NCI-H2196 (cell line): ENCODE measurements around the gene SLC66A3.

Experiments used
- DNase-seq: peaks from one replicate; lab custom pipeline; 2025; ENCODE audit not compliant: unreplicated experiment; lab: John Stamatoyannopoulos, UW

The SLC66A3 gene

DNA sequence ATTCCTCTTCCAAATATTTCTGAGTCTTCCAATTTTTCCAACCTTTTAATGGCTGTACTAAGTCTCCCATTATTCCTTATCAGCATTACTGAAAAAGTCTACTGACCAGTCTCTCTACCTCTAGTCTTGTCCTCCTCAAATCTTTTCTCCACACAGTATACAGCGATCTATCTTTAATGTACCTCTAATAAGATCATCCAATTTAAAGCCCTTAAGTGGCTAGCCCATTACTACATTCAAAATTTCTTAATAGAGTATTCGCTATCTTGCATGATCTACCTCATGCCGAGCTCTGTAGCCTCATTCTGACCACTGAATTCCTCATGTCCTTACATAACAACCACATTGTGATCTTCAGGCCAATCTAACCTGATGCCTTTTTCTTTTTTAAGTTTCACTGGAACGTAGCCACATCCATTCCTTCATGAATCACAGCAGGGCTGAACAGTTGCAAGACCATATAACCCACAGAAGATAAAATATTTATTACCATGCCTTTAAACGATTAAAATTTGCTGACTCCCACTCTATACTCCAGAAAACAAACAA, 57.9 kb downstream of the SLC66A3 start:
- DNase-seq: no peak

DNA sequence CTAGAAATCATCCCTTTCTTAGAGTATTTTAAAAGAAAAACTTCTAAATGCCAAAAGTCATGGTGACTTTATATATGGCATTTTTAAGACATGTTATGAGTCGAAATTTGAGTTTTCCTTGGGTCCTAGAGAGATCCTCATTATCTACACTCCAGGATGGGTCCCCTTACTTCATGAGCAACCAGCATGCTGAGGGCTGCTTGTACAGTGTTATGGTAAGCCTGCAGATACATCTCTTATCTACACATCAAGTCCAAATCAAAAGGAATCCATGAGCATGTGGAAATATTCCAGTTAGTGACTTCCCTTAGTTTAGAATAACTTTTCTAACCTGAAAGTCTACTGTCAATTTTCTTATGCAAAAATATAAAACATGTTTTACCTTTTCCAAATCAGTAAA, 58.7 kb downstream of the SLC66A3 start:
- no peak for DNase-seq

DNA sequence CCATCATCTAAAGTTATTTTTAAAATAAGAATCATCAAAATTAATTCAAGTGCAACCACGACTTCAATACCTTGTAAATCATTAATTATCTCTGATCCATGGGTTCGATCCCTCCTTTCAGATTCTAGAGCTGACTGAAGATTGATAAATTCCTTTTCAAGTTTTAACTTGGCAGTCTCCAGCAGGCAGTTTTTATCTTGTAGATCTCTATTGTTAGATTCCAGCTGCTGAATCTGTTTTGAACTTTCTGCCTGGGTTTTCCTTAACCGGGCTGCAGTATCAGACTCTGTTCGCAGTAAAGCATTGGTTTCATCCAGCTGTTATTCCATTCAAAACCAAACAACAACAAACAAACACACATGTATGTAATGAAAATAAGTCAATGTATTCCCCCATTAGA, 59.5 kb downstream of the SLC66A3 start:
- no peak for DNase-seq

GRCh38 chr2:11215407-11215806, 60.1 kb downstream of the SLC66A3 start:
- no peak for DNase-seq

DNA sequence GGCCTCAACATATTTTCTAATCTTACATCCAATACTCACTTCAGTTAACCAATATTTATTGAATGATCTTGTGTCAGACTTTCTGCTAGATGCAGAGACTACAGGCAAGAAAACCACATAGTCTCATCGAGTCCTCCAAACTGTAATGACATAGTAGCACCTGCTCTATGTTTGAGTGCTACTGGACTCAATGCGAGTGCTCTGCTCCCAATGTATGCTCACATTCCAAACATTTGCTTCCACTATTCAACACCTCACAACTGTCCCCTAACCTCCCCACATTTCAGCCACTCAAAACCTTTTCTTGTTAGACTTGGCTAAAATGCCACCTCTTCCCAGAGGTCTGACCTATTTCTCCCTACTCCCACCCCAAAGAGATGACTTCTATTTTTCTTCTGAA, 65.2 kb downstream of the SLC66A3 start:
- no peak for DNase-seq

DNA sequence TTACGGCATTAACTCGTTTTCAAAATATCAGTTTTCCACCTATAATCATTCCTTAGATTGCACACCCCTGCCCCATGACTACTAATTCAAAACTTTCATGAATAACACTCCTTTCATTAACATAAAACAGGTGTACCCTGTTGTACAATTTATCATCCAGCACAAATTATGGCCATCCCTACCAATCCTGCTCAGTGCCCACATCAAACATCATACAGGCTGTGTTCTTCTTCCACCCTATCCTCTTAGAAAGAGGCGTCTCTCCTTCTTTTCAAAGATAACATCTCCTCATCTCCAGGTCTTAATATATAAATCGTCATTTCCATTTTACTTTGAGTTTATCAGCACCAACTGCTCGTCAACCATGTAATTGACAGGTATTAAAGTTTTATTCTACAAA, 67.6 kb downstream of the SLC66A3 start:
- DNase-seq: no peak

GRCh38 chr2:11224887-11225286, 69.6 kb downstream of the SLC66A3 start:
- DNase-seq: no peak

DNA sequence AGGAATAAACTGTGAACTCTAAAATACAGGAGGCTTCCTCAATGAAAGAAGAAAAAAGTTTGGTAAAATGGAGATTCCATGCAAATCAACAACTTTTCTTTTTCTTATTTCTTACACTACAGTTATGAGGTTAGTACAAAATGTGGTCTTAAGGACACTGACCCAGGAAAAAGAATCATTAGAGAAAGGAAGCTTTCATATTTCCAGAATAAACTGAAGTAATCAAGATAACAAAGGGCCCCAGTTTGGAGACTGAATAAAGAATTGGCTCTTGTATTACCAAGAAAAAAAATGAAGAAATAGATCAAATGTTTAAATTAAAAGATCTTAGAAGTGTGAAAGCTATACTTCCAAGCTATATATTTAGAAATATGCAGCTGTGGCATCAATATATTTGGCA, 72.3 kb downstream of the SLC66A3 start:
- DNase-seq: no peak
